SU-DHL-6 (cell line): ENCODE results near the gene ZNF516.

Source experiments
- EZH2phosphoT487 ChIP-seq: fragments of 200-600 bp; sonication (generic), shearing (Covaris generic); conservative IDR thresholded peaks from 2 replicates; pipeline ENCODE4 v1.6.1; 2018; ENCODE audit warnings: mild to moderate bottlenecking, antibody characterized with exemption, low read length, moderate library complexity, mixed read lengths
- TF ChIP-seq, protein P1 (sequence below): fragments of 200-600 bp; sonication (generic); IDR thresholded peaks from one replicate; pipeline ENCODE4 v1.5.1; 2017; ENCODE audit warnings: antibody characterized with exemption, mild to moderate bottlenecking, low read length, moderate library complexity; ENCODE audit not compliant: insufficient read depth, poor library complexity, severe bottlenecking

DNA sequence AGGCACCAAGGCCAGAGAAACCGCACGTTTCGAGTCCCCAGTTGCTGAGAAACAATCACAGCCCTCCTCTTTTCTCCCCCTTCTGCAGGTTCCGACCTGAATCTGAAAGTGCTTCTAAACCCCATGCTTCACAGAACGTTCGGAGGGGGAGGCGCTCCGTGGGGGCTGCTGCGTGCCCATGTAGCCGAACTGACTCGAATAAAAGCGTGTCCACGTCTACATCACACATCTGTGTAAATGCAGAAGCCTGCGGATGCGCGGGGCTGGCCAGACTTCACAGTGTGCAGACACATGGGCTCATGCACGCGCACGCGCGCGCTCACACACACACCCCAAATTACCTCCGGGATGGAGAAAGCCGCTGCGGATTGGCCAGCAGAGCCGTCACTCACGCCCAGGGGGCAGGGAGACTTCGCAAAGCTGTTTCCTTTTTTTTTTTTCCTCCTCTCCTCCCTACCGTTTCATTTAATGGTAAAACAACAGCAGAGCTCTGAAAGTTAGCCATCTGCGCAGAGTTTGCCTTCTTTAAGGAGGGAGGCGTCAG lies 2.3 kb downstream of the ZNF516 start:
- TF ChIP-seq, protein P1, sequence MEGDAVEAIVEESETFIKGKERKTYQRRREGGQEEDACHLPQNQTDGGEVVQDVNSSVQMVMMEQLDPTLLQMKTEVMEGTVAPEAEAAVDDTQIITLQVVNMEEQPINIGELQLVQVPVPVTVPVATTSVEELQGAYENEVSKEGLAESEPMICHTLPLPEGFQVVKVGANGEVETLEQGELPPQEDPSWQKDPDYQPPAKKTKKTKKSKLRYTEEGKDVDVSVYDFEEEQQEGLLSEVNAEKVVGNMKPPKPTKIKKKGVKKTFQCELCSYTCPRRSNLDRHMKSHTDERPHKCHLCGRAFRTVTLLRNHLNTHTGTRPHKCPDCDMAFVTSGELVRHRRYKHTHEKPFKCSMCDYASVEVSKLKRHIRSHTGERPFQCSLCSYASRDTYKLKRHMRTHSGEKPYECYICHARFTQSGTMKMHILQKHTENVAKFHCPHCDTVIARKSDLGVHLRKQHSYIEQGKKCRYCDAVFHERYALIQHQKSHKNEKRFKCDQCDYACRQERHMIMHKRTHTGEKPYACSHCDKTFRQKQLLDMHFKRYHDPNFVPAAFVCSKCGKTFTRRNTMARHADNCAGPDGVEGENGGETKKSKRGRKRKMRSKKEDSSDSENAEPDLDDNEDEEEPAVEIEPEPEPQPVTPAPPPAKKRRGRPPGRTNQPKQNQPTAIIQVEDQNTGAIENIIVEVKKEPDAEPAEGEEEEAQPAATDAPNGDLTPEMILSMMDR: no peak
- TF ChIP-seq EZH2phosphoT487: no peak
